ENCODE measurements around the gene SDF4.

The SDF4 gene

GRCh38 chr1:1217621-1218523 is 13.9 kb downstream of the SDF4 start (continued):
- TF ChIP-seq ZNF280D (tag by site-specific recombination; IDR thresholded peaks at IDR 0.05) (no peak), ZNF623 (tag by site-specific recombination; IDR thresholded peaks at IDR 0.05) (no peak), ZNF792 (tag by site-specific recombination; IDR thresholded peaks at IDR 0.05) (no peak), ZNF777 (tag by site-specific recombination; IDR thresholded peaks at IDR 0.05; ENCODE audit: borderline replicate concordance) (no peak), ZNF248 (tag by site-specific recombination; IDR thresholded peaks at IDR 0.05) (no peak), ZBTB49 (tag by site-specific recombination; IDR thresholded peaks at IDR 0.05; ENCODE audit: low read depth) (no peak), ZNF626 (tag by site-specific recombination; IDR thresholded peaks at IDR 0.05) (no peak), ZNF518A (tag by site-specific recombination; conservative IDR thresholded peaks at IDR 0.05; ENCODE audit: low read depth) (no peak), ZNF585B (tag by site-specific recombination; IDR thresholded peaks at IDR 0.05) (no peak), ZNF416 (tag by site-specific recombination; IDR thresholded peaks at IDR 0.05) (no peak), ZNF211 (tag by site-specific recombination; IDR thresholded peaks at IDR 0.05; ENCODE audit: low read depth) (no peak), HOXA7 (CRISPR knock-in tag; IDR thresholded peaks at IDR 0.05; ENCODE audit: borderline replicate concordance) (no peak), BCL6B (tag by site-specific recombination; IDR thresholded peaks at IDR 0.05) (no peak), SETDB1 (IDR thresholded peaks at IDR 0.05; ENCODE audit: insufficient read length, low read length) (no peak), ZNF10 (tag by site-specific recombination; IDR thresholded peaks at IDR 0.05) (peak; percentile 89), ZBTB20 (tag by site-specific recombination; IDR thresholded peaks at IDR 0.05) (no peak), PRDM1 (tag by site-specific recombination; IDR thresholded peaks at IDR 0.05) (peak; percentile 60), KLF10 (tag by site-specific recombination; IDR thresholded peaks at IDR 0.05) (peak; percentile 61; the same call in 1 of the 2 replicates), ZNF629 (tag by site-specific recombination; IDR thresholded peaks at IDR 0.05) (no peak), ZNF391 (tag by site-specific recombination; IDR thresholded peaks at IDR 0.05; ENCODE audit: borderline replicate concordance, low read depth) (no peak), ZNF571 (tag by site-specific recombination; IDR thresholded peaks at IDR 0.05) (no peak), ZNF140 (tag by site-specific recombination; IDR thresholded peaks at IDR 0.05) (no peak), ZNF266 (tag by site-specific recombination; IDR thresholded peaks at IDR 0.05; ENCODE audit: low read depth) (no peak), ZBTB21 (tag by site-specific recombination; IDR thresholded peaks at IDR 0.05) (no peak), ZNF423 (tag by site-specific recombination; IDR thresholded peaks at IDR 0.05) (peak; percentile 84), ZNF112 (tag by site-specific recombination; IDR thresholded peaks at IDR 0.05) (no peak), WT1 (tag by site-specific recombination; IDR thresholded peaks at IDR 0.05) (no peak), ZNF747 (tag by site-specific recombination; IDR thresholded peaks at IDR 0.05) (no peak), ZNF174 (tag by site-specific recombination; IDR thresholded peaks at IDR 0.05) (no peak), ZNF776 (tag by site-specific recombination; IDR thresholded peaks at IDR 0.05; ENCODE audit: borderline replicate concordance) (no peak)
